ENCODE measurements around the gene STK39.

STK39 gene

DNA sequence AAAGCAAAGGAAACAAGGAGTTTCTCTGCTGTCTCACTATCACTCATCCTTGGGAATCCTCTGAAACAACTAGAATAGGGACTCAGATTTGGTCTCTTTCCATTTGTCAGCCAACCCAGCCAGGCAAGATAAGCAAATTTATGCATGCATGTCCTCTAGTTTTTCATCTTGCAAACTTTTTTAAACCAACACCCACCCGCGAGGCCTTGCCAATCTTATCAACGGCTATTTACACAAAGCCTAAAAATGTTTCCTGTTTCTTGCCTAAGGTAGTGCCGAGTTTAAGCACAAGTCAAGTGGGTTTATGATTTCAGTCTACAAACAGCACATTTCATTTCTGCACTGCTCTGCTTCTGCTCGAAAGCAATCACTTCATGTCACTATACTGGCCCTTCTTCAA, 240.9 kb downstream of the STK39 start:
- no peak for DNase-seq (ENCODE audit: low read depth in 2 of 2)

DNA sequence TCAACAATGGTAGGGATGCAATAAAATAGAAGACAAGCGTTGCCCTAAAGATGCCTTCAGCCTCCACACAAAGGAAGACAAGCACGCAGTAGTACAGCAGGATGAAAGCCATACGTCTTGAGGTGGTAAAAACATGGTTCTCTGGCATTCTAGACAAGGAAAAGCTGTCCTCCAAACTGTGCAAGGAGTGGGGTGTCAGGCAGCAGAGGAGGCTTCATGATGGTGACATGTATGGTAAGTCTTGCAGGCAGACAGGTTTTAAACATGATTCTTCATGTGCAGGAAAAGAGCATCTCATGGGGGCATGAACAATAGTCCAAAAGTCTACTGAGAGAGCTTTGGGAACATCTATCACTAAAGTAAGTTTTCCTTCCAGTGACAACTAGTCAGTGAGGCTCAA, 241.8 kb downstream of the STK39 start:
- no peak for DNase-seq (ENCODE audit: low read depth in 2 of 2)

DNA sequence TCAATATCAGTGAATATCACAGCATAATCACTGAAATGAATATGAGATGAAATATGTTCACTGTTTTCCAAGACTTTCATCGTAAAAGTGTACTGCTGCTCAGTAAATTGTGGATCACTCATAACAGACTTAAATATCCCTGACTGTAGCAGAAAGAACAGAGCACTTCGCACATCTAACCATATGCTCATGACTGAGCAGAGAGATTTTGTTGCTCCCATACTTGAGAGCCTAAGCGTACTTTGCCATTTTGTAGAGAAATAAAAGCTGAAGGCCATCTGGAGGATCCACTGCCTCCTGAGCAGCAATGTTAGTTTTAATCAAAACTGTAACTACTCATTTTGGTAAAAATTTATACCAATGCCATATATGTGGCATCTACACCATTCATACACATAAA, 243.5 kb downstream of the STK39 start:
- no peak for DNase-seq (ENCODE audit: low read depth in 2 of 2)

DNA sequence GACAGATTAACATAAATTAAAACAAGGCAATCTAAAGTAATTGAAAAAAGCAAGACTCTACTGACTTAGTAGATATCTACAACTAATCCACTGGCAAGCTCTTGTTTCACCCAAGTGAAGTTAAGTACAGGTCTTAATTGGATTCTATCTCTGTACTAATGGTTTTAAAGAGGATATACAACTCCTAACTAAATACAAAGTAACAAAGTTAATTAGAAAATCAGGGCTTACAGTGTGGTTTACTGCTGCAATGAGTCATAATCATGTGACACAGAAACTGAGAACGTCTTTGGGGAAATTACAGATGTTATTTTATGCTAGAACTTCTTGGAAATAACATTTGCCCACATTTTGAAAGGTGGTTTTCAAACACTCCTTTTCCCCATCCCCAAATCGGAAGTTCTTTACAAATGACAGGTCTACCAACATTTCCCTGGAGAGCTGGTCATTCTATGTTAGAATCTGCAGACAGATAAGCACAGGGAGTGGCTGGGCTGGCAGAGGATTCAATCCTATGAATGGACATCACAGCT, 245.3 kb downstream of the STK39 start:
- DNase-seq (ENCODE audit: low read depth in 2 of 2), result no peak

DNA sequence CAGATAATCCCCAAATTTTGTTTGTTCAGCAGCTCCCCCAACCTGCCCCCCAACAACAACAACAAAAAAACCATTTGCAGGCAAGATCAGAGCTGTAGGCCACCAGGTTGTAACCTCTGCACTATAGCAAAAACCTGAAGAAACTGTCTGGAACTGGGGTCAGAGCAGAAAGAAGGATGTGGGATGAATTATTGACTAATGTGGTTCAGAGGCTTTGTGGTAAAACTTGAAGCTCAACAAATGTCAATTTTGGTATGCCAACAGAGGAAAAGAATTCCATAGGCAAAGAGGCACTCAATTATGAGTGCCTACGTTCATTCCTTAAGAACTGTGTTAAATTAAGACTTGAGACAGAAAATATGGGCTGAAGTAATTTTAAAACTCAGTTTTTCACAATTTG, 255.1 kb downstream of the STK39 start:
- no peak for DNase-seq (ENCODE audit: low read depth in 2 of 2)

DNA sequence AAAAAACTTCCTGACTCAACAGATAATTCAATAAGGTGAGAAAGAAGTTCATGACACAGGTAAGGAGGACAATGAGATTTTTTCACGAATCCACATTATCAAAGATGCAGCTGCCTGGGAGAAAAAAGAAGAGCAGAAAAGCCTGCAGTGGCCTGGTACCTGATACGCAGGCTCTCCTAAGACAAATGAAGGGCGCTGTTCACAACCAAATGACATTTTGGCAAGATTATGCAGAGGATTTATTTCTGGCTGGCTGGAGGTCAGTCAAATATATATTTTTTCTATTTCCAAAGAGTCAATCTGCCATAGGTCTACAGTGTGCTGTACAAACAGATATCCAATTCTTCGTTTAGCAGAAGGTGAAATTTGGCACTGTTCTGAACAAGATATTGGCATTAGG, 257.3 kb downstream of the STK39 start:
- no peak for DNase-seq (ENCODE audit: low read depth in 2 of 2)

DNA sequence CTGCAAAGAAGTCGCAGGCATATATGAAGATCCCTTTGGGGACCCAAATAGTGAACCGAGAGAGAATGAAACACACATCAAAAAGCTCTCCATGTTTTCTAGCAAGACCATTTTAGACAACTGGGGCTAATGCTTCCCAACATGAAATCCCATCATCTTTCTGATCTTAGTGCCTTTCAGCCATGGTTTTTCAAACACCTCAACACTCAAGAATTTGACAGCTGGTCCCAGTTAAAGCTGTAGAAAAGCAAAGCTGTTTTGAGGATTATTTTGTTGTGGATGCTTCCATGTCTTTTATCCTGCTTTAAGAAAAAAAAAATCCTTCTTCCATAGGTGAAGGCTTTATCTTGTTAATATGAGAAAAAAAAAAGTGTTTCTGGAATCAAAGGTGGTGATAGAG, 259.1 kb downstream of the STK39 start:
- DNase-seq (ENCODE audit: low read depth in 2 of 2), result no peak

DNA sequence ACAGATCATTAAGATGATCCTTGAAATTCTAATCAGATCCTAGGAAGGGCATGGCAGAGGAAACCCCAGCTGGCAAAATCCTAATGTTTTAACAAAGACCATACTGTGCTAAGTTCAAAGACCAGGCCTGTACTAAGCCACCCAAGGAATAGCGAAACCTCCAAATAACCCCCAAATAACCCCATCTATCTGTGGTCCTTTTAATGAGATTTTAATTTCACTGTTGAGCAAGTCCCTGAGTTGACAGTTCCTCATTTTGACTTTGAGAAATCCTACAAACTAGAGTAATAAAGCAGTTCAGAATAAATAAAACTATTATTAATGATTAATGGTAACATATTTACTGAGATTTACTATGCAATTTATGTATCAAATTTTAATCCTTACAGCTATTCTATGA, 259.8 kb downstream of the STK39 start:
- no peak for DNase-seq (ENCODE audit: low read depth in 2 of 2)

DNA sequence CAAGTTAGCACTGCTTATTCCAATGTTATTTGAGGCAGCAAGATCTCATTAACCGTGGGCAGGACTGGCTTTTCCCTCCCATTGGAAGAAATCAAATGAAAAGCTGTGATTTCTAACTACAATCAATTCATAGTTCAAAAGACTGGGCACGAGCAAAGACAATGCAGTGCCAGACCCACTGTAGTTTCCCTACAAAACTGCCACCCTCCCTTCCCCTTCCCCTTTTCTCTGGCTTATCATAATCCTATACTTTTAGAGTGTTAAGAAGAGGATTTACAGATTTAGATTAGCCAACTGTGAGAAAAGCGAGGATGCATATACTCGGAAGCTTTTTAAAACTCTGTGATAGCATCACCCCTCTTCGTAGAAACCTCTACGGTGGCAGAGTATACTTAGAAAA, 260.4 kb downstream of the STK39 start:
- DNase-seq (ENCODE audit: low read depth in 2 of 2), result no peak

DNA sequence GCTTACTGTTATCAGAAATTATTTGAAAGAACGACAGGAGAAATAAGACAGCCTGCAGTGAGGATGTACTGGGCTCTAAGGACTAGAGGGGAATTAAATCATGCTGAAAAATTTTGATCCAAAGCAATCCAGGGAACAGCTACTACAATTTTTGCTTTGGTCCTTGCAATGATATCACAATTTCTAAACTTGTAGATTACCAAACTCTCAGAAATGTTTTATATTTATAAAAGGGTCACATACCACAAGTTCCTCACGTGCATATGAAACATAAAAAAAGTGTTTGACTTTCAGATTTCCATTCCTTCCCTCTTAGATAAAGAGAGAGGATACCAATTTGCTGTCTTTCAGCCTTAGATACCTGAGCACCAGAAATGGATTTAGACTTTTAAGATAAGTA, 261.2 kb downstream of the STK39 start:
- DNase-seq (ENCODE audit: low read depth in 2 of 2), result no peak

DNA sequence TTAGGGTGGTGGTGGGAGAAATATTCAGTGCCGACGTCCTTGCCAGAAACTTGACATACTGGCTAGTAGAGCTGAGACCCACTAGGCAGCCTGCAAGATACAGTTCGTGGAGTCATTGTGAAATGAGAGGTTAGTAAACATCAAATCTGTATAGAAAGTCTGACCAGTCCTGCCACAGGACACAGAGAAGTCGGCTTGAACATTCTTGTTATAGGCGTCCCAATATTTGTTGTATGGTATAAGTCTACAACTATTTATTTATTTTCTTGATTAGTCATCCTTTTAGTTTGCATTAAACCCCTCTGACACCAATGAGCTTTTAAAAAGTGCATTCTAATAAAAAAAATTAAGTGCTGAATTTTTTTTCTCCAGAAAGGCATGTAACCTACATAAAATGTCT, 265.4 kb downstream of the STK39 start:
- DNase-seq (ENCODE audit: low read depth in 2 of 2), result no peak

DNA sequence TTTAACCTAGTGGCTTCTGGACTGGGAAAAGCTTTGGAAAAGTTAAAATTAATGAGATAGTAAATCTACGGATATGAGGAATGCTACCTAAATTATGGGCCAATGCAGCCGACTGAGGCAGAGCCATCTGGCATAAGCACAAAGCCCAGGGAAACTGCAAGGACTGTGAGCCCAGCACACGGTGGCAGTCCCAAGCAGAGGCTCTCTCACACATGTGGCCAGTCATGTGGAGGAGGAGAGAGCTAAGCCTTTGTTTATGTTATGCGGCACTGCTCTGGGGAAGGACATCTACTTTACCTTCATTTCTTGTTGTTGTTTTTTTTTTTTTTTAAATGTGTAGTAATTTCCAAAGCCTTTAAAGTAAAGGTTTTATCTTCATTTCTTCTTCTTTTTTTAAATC, 267.0 kb downstream of the STK39 start:
- DNase-seq (ENCODE audit: low read depth in 2 of 2), result no peak

DNA sequence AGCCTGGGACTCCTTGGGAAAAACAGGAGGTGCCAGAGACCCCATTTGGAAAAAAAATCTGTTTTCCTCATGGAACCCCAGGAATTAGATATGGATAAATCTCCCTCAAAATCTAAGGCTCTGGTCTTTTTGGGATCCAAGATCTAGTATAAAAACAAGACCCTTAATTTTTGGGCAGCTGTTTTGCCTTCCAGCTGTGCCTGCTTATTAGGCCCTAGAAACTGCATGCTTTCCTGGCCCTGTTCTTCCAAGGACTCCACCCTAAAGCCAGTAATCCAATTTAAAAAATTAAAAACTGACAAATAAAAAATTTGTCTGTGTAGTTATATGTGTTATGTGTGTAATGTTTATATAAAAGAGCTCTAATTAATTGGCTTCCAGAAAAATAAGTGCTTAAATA, 274.6 kb downstream of the STK39 start:
- no peak for DNase-seq (ENCODE audit: low read depth in 2 of 2)

DNA sequence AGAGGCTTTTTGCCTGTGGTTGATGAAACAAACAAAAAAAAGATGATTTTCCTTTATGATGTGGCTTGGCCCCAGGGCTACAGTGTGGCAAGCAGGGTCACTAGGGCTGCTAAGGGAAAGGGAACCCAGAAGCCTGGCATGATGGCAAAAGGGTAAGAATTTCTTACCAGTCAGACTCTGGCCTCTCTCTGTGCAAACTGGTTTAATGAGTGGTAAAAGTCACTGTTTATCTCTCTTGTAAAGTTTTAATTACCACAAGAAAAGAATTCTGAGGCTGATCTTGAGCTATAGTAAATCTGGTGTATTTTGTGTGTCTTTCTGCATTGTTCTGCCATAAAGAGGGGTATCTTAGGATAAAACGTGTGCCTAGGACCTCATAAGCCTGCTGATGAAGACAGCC, 275.4 kb downstream of the STK39 start:
- DNase-seq (ENCODE audit: low read depth in 2 of 2), result no peak

DNA sequence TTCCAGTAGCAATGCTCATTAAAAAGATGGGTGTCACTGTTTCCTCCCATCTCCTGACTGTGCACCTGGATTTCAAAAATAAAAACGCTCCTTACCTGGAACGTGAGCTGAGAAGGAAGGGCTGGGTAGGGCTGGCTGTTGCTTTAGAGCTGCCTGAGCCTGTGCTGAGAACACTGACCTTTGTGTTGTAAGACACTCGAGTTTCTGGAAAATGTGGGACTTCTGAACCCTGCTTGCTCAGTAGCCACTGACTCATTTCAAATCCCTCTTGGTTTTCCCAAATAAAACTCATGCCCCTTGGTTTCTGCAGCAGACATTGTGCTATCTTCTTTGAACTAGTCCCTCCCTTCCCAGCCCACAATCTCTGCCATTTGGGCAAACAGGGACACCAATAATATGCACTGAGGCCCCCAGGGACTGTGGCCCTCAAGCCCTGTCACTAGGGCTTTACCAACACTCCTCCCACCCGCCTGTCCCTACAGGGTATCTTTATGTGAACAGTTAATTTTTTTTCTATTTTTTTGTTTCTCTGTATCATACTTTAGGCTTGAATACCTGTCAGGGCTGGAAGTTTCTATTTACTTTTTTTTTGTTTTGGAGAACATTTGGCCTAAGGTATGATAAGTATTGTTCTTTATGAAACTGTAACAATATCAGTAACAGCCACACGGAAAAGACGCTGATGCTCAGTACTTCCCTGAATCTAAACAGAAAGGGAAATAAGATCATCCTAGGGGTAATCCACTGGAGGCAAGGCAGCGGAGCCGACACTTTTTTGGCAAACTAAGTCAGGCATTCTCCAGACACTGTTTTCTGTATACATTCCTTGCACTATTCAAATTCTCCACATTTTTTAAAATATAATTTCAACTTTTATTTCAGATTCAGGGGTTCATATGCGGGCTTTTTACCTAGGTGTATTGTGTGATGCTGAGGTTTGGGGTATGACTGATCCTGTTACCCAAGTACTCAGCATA, 280.2 kb downstream of the STK39 start:
- DNase-seq (ENCODE audit: low read depth in 2 of 2), result no peak

DNA sequence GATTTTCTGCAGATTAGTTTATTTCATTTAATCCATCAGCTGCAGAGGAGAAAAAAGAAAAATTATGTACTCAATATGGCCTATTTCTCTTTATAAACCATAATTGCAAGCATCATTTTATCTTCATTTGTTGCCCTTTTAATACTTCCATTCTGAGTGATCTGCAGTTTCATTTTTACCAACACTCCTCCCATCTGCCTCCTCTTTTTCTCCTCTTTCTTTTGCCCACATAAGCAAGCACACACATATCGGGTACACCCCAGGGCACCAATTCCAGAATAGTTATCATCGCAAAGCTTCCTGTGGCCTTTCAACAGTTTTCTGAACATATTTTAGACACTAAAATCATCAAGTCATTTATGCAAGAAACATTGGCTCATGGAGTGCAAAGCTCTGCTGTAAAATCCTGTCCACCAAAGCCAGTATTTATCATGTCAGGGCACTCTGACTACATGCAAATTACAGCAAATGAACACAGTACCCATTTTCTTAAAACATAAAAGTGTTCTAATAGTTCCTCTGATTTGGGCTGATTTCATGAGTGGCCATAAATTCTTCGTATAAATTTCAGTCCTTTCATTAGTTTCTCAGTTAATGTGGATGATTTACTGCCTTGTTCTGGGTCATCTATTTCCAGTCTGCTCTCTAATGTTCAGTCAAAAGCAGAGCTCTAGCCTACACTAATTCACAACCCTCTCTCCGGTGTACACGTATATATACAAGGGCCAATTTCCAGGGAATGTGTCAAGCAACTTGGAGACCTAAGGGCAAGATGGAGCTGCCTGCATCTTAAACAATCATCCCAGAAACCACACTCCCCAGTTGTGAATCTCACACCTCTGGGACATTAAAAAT, 281.3 kb downstream of the STK39 start:
- no peak for DNase-seq (ENCODE audit: low read depth in 2 of 2)

DNA sequence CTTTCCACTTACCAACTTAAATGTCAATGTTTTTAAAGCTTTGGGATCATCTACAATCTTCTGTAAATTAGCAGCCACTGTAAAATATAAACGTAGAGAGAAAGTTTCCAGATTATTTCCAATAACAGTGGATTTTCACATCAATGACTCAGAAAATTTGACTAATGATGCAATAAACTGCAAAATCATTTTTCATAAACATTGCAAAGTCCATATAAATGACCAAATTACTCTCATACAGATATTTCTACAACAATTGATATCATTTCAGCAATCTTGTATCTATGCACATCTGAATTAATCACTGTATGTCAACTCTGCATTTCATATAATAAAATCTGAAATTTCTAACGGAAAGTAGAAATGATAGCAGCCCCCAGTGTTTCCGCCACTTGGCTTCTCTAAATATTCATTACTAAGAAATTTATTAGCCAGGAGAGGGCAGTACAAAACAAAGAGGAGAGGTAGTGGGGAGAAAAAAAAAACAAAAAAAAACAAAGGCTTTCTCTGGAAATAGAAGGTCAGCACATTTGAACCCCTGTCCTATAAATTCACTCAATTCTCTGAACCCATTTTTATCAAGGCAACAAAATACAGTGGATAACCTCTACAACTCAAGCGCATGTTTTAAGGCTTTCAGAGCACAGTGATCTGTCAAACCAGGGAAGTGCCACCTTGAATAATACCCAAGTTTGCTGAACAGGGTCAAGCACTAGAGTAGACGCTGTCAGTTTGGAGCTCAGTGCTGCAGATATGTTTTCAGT, 282.6 kb downstream of the STK39 start:
- no peak for DNase-seq (ENCODE audit: low read depth in 2 of 2)

DNA sequence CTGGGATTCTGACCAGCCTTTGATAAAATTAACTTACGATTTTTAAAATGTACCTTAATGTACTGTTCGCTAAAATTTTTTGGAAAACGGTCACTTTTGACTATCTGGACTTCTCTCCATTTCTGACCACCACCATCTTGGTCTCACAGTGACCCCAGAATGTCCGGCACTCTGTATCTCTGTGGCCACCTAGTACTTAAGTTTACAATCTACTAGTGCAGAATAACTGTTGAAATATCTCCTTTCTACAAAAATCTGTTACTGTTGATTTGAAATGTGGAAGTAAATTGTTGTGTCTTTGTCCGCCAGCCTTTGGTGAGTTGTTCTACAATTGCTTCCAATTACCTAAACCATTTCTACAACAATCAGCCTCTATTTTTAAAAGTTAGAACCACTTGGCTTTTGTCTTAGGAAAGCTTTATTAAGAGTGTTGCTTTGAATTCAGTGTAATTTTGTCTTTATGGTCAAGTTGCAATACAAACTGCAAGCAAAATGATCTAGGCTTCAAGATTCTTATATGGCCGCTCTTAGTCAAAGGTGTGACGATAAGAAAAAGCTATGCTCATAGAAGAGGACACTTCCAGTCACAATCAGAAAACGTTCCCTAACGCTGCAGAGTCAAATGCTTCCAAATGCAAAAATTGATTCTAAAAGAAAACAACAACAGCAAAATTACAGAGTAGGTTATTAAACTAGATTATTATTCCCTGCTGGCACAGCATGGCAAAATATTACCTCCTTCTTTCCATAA, 283.3 kb downstream of the STK39 start:
- DNase-seq (ENCODE audit: low read depth in 2 of 2), result no peak

DNA sequence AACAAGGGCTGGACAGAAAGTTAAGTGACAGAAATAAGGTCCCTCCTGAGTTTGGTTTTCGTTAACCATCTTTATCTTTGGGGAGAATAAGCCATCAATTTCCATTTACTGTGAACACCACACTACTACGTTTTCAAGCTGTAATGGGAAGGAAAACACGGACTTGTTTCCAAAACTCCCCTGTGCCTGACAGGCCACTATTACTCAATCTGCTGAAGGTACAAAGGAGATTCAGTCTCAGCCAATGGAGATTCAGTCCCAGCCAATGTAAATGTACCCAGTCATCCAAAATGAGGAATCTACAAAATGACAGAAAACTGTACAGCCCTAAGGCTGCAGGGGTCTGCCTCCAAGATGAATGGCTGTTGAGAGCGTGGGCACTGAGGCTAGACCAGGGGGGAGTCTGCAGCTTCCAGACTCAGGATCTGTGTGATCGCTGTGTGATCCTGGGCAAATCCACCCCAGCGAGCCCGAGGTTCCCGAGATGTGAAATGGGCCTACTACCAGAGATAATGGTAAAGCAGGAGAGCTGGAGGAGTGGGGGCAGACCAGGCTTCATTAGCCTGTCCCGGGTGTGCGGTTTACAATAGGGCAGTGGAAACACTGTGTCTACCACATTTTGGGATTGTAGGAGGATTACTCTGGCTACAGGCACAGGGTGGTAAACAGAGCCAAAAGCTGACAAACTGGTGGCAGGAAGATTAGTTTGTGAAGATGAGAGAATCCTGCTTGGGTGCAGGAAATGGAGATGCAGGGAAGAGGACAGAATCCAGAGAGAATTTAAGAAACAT, 284.8 kb downstream of the STK39 start:
- no peak for DNase-seq (ENCODE audit: low read depth in 2 of 2)

DNA sequence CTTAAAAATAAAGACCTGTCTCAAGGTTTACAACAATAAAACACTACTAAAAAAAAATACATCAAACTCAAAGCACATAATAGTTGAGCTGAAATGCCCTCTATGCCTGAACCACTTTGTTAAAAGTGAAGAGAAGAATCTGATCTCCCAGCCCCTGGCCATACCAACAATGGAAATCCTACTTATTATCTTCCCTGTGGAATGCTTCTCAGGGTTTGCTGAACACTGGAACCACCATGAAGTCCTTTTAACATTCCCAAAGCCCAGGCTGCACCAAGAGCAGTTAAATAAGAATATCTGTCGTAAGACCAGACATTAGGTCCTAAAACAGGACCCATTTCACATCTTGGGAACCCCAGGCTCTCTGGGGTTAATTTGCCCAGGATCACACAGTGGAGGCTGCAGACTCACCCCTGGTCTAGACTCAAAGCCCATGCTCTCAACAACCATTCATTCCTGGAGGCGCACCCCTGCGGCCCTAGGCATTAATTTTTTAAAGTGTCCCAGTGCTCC, 285.8 kb downstream of the STK39 start:
- DNase-seq (ENCODE audit: low read depth in 2 of 2), result no peak
